ENCODE measurements around the gene SMIM10L2A.
"Not testable (repeated sequence)": the region's sequence is repeated elsewhere in the genome, so short reads cannot be mapped to it uniquely, and the experiment has no call there.

SMIM10L2A gene

GRCh38 chrX:135423173-135423864, 1.6 kb downstream of the SMIM10L2A start:
- not testable (repeated sequence) for DNase-seq

DNA sequence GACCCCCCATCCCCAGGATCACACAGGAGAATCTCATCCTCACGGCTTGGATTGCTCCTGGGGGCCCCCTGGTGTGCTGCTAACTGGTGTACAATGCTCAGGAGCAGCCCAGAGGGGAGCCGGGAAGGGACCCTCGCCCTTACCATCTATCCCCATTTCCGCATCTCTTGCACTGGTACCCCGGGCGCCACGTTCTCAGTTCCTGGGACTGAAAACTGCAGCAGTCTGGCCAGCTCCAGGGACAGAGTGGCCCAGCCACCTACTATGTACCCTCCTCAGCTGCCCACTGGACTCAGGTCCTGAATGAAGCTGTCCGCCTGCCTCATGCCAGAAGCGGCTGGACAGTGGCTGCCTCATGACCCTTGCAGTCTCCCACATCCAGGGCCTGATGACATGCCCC, 2.7 kb downstream of the SMIM10L2A start:
- DNase-seq, result no peak

GRCh38 chrX:135425026-135425965, 3.6 kb downstream of the SMIM10L2A start:
- DNase-seq, result no peak

DNA sequence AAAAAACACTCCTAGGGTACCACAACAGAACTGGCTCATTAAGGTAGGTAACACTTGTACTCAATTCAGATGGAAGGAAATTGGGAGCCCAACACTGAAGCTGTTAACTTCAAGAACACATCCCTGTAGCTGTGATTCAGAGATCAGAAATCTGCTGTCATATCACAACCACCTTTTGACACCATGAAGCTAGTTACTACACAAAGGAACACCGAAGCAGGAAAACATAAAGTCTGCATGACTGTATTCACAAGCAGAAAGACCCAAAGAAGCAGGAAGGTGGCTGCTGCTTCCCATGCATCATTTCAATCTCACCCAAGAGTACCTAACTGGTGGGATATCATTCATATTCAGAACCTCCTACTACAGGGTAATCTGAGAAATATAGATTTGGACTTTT, 7.7 kb downstream of the SMIM10L2A start:
- DNase-seq, result no peak

- DNase-seq, result no peak
These were observed 10.1 kb downstream of the SMIM10L2A start for GRCh38 chrX:135431886-135432285.

DNA sequence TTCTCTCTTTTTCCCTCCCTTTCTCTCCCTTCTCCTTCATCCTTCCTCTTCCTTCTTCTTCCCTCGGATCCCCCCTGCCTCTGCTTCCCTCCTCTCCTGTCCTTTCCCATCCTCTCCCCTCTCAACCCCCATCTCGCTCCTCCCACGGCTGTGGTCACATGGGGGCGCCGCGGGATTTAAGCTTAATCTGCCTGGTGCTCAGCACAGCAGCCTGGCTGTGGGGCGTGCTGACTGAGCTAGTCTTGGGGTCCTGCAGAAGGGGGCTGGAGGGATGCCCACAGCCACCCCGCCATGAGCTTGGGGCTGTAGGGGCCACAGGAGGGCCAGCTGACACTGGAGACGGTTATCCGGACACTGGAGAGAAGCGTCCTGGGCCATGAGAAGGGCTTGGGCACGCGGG, 10.7 kb downstream of the SMIM10L2A start:
- no peak for DNase-seq

- DNase-seq, result no peak
These were observed 11.3 kb downstream of the SMIM10L2A start for GRCh38 chrX:135432881-135433521.

GRCh38 chrX:135433531-135434257, 11.9 kb downstream of the SMIM10L2A start:
- no peak for DNase-seq

DNA sequence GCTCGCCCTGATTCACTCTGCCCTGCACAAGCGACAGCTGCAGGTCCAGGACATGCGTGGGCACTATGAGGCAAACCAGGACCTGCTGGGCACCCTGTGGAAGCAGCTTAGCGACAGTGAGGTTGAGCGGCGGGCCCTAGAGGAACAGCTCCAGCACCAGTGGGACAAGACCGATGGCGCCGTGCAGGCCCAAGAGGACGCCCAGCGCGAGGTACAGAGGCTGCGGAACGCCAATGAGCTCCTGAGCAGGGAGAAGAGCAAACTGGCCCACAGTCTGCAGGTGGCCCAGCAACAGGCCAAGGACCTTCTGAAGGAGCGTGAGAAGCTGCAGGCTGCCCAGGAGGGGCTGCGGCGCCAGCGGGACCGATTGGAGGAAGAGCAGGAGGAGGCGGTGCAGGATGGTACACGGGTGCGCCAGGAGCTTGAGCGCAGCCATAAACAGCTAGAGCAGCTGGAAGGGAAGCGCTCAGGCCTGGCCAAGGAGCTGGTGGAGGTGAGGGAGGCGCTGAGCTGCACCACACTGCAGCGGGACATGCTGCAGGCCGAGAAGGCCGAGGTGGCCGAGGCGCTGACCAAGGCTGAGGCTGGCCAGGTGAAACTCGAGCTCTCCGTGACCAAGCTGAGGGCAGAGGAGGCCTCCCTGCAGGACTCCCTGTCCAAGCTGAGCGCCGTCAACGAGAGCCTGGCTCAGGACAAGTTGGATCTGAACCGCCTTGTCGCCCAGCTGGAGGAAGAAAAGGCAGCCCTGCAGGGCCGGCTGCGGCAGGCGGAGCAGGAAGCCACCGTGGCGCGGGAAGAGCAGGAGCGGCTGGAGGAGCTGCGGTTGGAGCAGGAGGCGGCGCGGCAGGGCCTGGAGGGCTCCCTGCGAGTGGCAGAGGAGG, 12.8 kb downstream of the SMIM10L2A start:
- no peak for DNase-seq

DNA sequence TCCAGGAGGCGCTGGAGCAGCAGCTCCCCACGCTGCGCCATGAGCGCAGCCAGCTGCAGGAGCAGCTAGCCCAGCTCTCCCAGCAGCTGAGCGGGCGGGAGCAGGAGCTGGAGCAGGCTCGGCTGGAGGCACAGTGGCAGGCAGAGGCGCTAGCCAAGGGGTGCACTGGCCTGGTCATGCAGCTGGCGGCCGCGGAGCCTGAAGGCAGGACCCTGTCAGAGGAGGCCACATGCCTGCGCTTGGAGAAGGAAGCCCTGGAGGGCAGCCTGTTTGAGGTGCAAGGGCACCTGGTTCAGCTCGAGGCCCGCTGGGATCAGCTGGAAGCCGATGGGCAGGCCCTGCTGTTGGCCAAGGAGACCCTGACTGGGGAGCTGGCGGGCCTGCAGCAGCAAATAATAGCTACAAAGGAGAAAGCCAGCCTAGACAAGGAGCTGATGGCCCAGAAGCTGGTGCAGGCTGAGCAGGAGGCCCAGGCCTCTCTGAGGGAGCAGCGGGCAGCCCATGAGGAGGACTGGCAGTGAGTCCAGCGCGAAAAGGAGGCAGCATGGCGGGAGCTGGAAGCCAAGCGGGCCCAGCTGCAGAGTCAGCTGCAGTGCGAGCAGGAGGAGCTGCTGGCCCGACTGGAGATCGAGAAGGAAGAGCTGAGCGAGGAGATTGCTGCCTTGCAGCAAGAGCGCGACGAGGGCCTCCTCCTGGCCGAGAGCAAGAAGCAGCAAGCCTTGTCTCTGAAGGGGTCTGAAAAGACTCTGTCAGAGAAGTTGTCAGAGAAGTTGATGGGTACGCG, 13.6 kb downstream of the SMIM10L2A start:
- DNase-seq, result no peak

GRCh38 chrX:135435933-135436332, 14.2 kb downstream of the SMIM10L2A start:
- DNase-seq, result no peak

GRCh38 chrX:135436456-135436855, 14.7 kb downstream of the SMIM10L2A start:
- no peak for DNase-seq

GRCh38 chrX:135436966-135437866, 15.5 kb downstream of the SMIM10L2A start:
- DNase-seq, result no peak

GRCh38 chrX:135437867-135438733, 16.4 kb downstream of the SMIM10L2A start:
- DNase-seq, result peak; percentile 5

- no peak for DNase-seq
These were observed 16.9 kb downstream of the SMIM10L2A start for GRCh38 chrX:135438734-135439043.

- no peak for DNase-seq
These were observed 28.1 kb downstream of the SMIM10L2A start for GRCh38 chrX:135449637-135450550.

DNA sequence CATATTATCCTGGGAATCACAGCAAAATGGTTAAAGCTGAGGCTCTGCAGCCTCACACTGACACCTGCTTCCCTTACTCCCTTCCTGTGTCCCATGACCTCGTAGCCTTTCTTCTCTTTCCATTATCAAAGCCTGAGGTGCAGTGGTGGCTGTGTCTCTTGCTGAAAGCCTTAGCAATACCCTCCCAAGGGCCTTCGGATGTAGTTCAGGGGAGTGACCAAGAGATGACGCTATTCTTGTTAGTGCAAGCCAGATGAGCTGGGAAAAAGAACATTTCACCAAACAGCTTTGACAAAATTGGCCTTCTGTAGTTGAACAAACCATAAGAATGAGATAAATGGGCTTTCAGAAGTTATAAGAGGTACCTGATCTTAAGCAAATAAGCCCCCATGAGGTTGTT, 31.6 kb downstream of the SMIM10L2A start:
- DNase-seq, result no peak

DNA sequence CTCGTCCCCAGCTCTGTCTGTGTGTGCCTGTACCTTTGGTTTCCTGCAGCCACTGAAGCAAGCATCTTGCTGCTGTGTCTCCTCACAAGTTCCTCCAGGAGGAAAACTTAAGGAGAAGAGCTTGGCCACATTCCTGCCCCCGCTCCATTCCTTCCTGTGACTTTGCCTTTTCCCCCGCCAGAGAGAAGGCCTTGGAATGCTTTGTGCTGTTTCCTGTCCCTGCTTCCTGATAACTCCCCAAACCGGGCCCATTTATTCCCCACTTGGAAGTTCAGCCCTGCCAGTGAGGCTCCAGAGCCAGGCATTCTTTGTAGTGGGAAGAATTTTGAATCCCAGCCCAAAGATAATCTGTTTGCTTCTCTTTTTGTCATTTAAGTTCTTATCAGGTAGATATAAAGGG, 33.1 kb downstream of the SMIM10L2A start:
- DNase-seq, result no peak
